Erythroblast (primary cell): ENCODE results near the gene SUPT3H.

ENCODE experiments used
- GATA1 ChIP-seq: IDR thresholded peaks from 2 replicates; pipeline ENCODE4 v1.6.1; 2011; ENCODE audit warnings: low read depth, mild to moderate bottlenecking, control low read depth, low read length, moderate library complexity
- POLR2A ChIP-seq: IDR thresholded peaks from 2 replicates; pipeline ENCODE4 v1.6.1; 2011; ENCODE audit warnings: mild to moderate bottlenecking, low read length

GRCh38 chr6:45326698-45327417 is 50.9 kb downstream of the SUPT3H start:
- TF ChIP-seq POLR2A (no peak), GATA1 (no peak)
